ENCODE results near the gene PPP1R1C.

The PPP1R1C gene

DNA sequence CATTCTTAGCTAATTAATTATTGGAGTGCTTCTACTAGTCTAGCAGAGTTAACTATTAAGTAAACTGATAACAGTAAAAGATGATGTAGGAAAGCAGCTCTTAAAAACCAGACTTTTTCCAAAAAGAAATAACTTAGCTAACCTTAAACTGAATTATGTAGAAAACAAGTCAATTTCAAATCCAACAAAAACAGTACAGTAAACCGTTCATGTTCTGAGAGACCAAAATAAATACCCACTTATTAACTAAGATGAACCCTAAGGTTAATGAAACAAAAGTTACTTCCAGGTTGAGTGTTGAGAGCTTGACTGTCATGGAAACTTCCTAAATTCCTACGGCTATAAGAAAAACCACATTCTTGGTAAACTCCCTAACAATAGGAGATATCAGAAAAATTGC is 181.2 kb downstream of the PPP1R1C start:
- no peak for DNase-seq
- intact Hi-C loops (cut with DNase I) = no loop called here
